Measurements from ENCODE around the gene FOXE1. TPM values are rescaled to one million over a fixed set of nuclear protein-coding genes. Genes with fewer than 3 reads are reported as not detected.
A peak's percentile ranks its signal among the peaks of the same experiment; 100 is the strongest.

FOXE1 gene
- total RNA-seq, 2 donors from 2014 or later, result not detected

- DNase-seq (ENCODE audit: low spot score) (no peak), ATAC-seq (no peak)
- no peaks in the 10 kb centered on the region for H3K4me1 Mint-ChIP-seq (ENCODE audit: low read depth in 2 of 2)
- no peaks in the 10 kb centered on the region for H3K36me3 Mint-ChIP-seq
- no peak overlapping the region for H3K27ac Mint-ChIP-seq
- no peaks in the 10 kb centered on the region for H3K9me3 Mint-ChIP-seq
- H3K4me3 Mint-ChIP-seq, result no peak overlapping the region
- peaks cover 24 to 26% of the 10 kb centered on the region in 2 donors for H3K27me3 Mint-ChIP-seq
These were observed 21.0 kb upstream of the FOXE1 start for GRCh38 chr9:97831843-97832636.

- no peaks in the 10 kb centered on the region for H3K36me3 Mint-ChIP-seq
- no peaks in the 10 kb centered on the region for H3K9me3 Mint-ChIP-seq
- no peak overlapping the region for H3K27ac Mint-ChIP-seq
- H3K4me1 Mint-ChIP-seq (ENCODE audit: low read depth in 2 of 2), result no peaks in the 10 kb centered on the region
- no peak overlapping the region for H3K4me3 Mint-ChIP-seq
- DNase-seq (ENCODE audit: low spot score), result no peak
- no peak for ATAC-seq
- peaks cover 50 to 60% of the 10 kb centered on the region in 2 donors for H3K27me3 Mint-ChIP-seq
These were observed 12.5 kb upstream of the FOXE1 start for GRCh38 chr9:97840521-97840920.

- H3K36me3 Mint-ChIP-seq, result no peaks in the 10 kb centered on the region
- ATAC-seq (no peak), DNase-seq (ENCODE audit: low spot score) (no peak)
- no peaks in the 10 kb centered on the region for H3K4me1 Mint-ChIP-seq (ENCODE audit: low read depth in 2 of 2)
- no peaks in the 10 kb centered on the region for H3K9me3 Mint-ChIP-seq
- H3K27me3 Mint-ChIP-seq, result peaks cover 50 to 65% of the 10 kb centered on the region in 2 donors
- no peak overlapping the region for H3K27ac Mint-ChIP-seq
- no peak overlapping the region for H3K4me3 Mint-ChIP-seq
These were observed 10.1 kb upstream of the FOXE1 start for GRCh38 chr9:97842960-97843359.

- DNase-seq (ENCODE audit: low spot score), result no peak
- Mint-ChIP-seq H3K27me3 (peaks cover 54 to 66% of the 10 kb centered on the region in 2 donors), H3K36me3 (no peaks in the 10 kb centered on the region), H3K27ac (no peak overlapping the region), H3K4me3 (no peak overlapping the region), H3K4me1 (ENCODE audit: low read depth in 2 of 2) (no peaks in the 10 kb centered on the region), H3K9me3 (no peaks in the 10 kb centered on the region)
- no peak for ATAC-seq
These were observed 7.9 kb upstream of the FOXE1 start for GRCh38 chr9:97845130-97845529.

DNA sequence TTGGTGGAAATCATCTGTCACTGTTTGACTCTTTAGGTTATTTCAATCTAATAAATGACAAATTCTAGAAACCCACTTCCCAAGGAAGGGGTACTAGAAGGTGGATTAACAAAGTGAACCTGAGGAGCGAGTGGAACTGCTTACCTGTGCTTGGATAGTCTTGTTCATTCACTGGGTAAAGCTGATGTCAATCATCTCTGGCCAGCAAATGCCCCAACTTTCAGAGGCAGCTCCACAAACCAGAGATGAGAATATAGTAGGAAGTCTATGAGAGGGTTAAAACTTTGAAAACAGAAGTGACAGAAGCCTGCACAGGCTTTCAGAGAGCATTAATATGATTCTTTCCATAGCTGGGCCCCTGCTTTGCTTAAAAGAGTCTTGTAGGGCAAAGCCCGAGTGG is 7.3 kb upstream of the FOXE1 start:
- H3K4me3 Mint-ChIP-seq, result no peak overlapping the region

GRCh38 chr9:97846347-97846746 is 6.7 kb upstream of the FOXE1 start:
- Mint-ChIP-seq H3K4me1 (ENCODE audit: low read depth in 2 of 2) (peaks cover 0 to 7% of the 10 kb centered on the region in 2 donors), H3K4me3 (no peak overlapping the region), H3K27ac (no peak overlapping the region), H3K36me3 (no peaks in the 10 kb centered on the region), H3K9me3 (no peaks in the 10 kb centered on the region), H3K27me3 (peaks cover 53 to 65% of the 10 kb centered on the region in 2 donors)
- DNase-seq (ENCODE audit: low spot score) (no peak), ATAC-seq (peak; percentile 26 to 48)

More for the DNA sequence above, 7.3 kb upstream of the FOXE1 start:
- Mint-ChIP-seq H3K36me3 (no peaks in the 10 kb centered on the region), H3K4me1 (ENCODE audit: low read depth in 2 of 2) (peaks cover 0 to 4% of the 10 kb centered on the region in 2 donors), H3K27ac (no peak overlapping the region), H3K9me3 (no peaks in the 10 kb centered on the region), H3K27me3 (peaks cover 54 to 66% of the 10 kb centered on the region in 2 donors)
- DNase-seq (ENCODE audit: low spot score) (no peak), ATAC-seq (no peak)

GRCh38 chr9:97847474-97848214 is 5.4 kb upstream of the FOXE1 start:
- no peak overlapping the region for H3K27ac Mint-ChIP-seq
- H3K4me3 Mint-ChIP-seq, result no peak overlapping the region
- no peaks in the 10 kb centered on the region for H3K9me3 Mint-ChIP-seq
- H3K36me3 Mint-ChIP-seq, result no peaks in the 10 kb centered on the region
- ATAC-seq (no peak), DNase-seq (ENCODE audit: low spot score) (no peak)
- peaks cover 2 to 7% of the 10 kb centered on the region in 2 donors for H3K4me1 Mint-ChIP-seq (ENCODE audit: low read depth in 2 of 2)
- peaks cover 54 to 62% of the 10 kb centered on the region in 2 donors for H3K27me3 Mint-ChIP-seq

GRCh38 chr9:97848215-97848479 is 4.9 kb upstream of the FOXE1 start:
- peaks cover 49 to 58% of the 10 kb centered on the region in 2 donors for H3K27me3 Mint-ChIP-seq
- H3K27ac Mint-ChIP-seq, result no peak overlapping the region
- no peak for ATAC-seq
- no peaks in the 10 kb centered on the region for H3K9me3 Mint-ChIP-seq
- peaks cover 2 to 7% of the 10 kb centered on the region in 2 donors for H3K4me1 Mint-ChIP-seq (ENCODE audit: low read depth in 2 of 2)
- no peak for DNase-seq (ENCODE audit: low spot score)
- no peaks in the 10 kb centered on the region for H3K36me3 Mint-ChIP-seq
- no peak overlapping the region for H3K4me3 Mint-ChIP-seq

GRCh38 chr9:97848480-97849237 is 4.4 kb upstream of the FOXE1 start:
- no peak for DNase-seq (ENCODE audit: low spot score)
- peak in 1 of 2 donors; percentile 4 for ATAC-seq
- Mint-ChIP-seq H3K4me3 (no peak overlapping the region), H3K36me3 (no peaks in the 10 kb centered on the region), H3K27ac (no peak overlapping the region), H3K9me3 (no peaks in the 10 kb centered on the region), H3K4me1 (ENCODE audit: low read depth in 2 of 2) (peaks cover 2 to 7% of the 10 kb centered on the region in 2 donors), H3K27me3 (peaks cover 48 to 53% of the 10 kb centered on the region in 2 donors)

DNA sequence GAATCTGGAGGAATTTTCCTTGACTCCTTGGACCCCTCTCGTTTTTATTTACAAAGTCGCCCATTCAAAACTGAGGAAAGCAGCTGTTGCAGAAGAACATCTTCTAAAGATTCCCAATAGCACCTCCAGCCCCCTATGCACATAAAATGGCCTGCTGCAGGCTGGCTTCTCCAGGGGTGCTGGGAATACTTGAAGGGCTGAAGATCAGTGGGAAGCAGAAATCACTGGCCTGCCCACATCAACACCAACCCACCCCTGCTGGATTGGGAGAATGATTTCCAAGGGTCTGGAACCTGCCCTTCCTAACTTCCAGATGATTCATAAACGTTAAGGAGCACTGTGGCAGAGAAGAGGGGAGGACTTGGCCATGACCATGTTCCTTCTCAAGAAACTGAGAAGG is 3.0 kb upstream of the FOXE1 start:
- H3K27ac Mint-ChIP-seq, result no peak overlapping the region
- H3K9me3 Mint-ChIP-seq, result no peaks in the 10 kb centered on the region
- no peak overlapping the region for H3K4me3 Mint-ChIP-seq
- DNase-seq (ENCODE audit: low spot score), result no peak
- peaks cover 49 to 53% of the 10 kb centered on the region in 2 donors for H3K27me3 Mint-ChIP-seq
- no peak for ATAC-seq
- H3K36me3 Mint-ChIP-seq, result no peaks in the 10 kb centered on the region
- H3K4me1 Mint-ChIP-seq (ENCODE audit: low read depth in 2 of 2), result peaks cover 5 to 7% of the 10 kb centered on the region in 2 donors

DNA sequence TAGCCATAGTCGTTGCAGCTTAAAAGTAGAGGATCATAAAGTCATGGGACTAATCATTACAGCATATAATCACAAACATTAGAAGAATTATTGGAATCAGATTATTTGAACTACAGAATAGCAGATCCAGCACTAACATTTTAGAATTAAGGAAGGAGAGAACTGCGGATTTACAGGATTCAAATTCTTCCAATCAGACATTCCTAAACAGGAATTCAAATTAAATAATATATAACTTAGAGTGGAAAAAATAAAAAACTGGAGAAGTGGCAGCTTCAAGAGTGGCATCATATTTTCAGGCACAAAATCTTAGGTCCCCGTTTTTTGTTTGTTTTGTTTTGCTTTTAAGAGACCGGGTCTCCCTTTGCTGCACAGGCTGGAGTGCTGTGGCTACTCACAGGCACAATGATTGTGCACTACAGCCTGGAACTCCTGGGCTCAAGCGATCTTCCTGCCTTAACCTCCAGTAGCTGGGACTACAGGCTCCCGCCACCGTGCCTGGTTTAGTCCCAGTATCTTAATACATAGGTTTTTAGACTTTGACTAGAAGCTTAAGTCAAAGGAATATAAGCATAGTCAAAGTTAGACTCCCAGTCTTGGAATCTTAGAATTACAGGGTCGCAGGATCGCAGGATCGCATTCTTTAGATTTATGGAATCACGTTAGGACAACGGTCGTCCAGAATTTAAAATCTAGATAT is 2.1 kb upstream of the FOXE1 start:
- H3K36me3 Mint-ChIP-seq, result no peaks in the 10 kb centered on the region
- H3K27ac Mint-ChIP-seq, result no peak overlapping the region
- no peak overlapping the region for H3K4me3 Mint-ChIP-seq
- ATAC-seq, result no peak
- DNase-seq (ENCODE audit: low spot score), result no peak
- peaks cover 5 to 7% of the 10 kb centered on the region in 2 donors for H3K4me1 Mint-ChIP-seq (ENCODE audit: low read depth in 2 of 2)
- H3K9me3 Mint-ChIP-seq, result no peaks in the 10 kb centered on the region
- H3K27me3 Mint-ChIP-seq, result peaks cover 45 to 51% of the 10 kb centered on the region in 2 donors

GRCh38 chr9:97851446-97851883 is 1.6 kb upstream of the FOXE1 start:
- H3K4me1 Mint-ChIP-seq (ENCODE audit: low read depth in 2 of 2), result peaks cover 5 to 7% of the 10 kb centered on the region in 2 donors
- no peaks in the 10 kb centered on the region for H3K36me3 Mint-ChIP-seq
- peaks cover 45 to 50% of the 10 kb centered on the region in 2 donors for H3K27me3 Mint-ChIP-seq
- DNase-seq (ENCODE audit: low spot score) (no peak), ATAC-seq (no peak)
- H3K4me3 Mint-ChIP-seq, result no peak overlapping the region
- H3K27ac Mint-ChIP-seq, result no peak overlapping the region
- H3K9me3 Mint-ChIP-seq, result no peaks in the 10 kb centered on the region

- no peaks in the 10 kb centered on the region for H3K36me3 Mint-ChIP-seq
- ATAC-seq, result no peak
- no peak overlapping the region for H3K4me3 Mint-ChIP-seq
- peaks cover 45 to 50% of the 10 kb centered on the region in 2 donors for H3K27me3 Mint-ChIP-seq
- peaks cover 5 to 7% of the 10 kb centered on the region in 2 donors for H3K4me1 Mint-ChIP-seq (ENCODE audit: low read depth in 2 of 2)
- no peak for DNase-seq (ENCODE audit: low spot score)
- no peak overlapping the region for H3K27ac Mint-ChIP-seq
- H3K9me3 Mint-ChIP-seq, result no peaks in the 10 kb centered on the region
These were observed 1.0 kb upstream of the FOXE1 start for GRCh38 chr9:97852001-97852398.

Measured in natural killer cell treated with Interleukin-12 subunit alpha and Interleukin-12 subunit beta and Interleukin-15 and Interleukin-18, amount 100 ng/mL, for 72 hours (primary cell).